ENCODE measurements around the gene ADRB2.

DNA sequence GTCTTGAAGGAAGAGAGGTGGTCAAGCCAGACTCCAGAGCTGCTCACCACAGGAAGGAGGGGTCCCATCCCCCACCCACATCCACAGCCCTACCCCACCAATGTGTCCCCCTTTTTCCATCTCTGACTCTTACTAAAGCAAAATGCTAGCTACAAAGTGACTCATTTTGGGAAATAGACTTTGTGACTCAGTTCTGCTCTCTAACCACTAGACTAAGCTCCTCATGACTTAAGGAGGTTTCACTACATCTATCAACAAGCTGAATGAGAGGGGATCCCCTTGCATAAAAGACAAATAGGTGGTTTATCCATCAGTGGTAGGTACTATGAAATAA lies 35.1 kb upstream of the ADRB2 start:
- TF ChIP-seq CREM (IDR thresholded peaks at IDR 0.05; ENCODE audit: low read depth) (peak; percentile 79), POLR2AphosphoS5 (IDR thresholded peaks at IDR 0.05; ENCODE audit: low read length) (no peak), POU2F2 (IDR thresholded peaks at IDR 0.05; ENCODE audit: borderline replicate concordance, low read depth, low read length) (peak; percentile 54; the same call in 2 of the 3 replicates), POLR2A (IDR thresholded peaks at IDR 0.05; ENCODE audit: low read depth, low read length) (no peak), GABPA (IDR thresholded peaks at IDR 0.05; ENCODE audit: low read depth) (peak; percentile 59; the same call in 1 of the 2 replicates)
- TF ChIP-seq, protein P1, sequence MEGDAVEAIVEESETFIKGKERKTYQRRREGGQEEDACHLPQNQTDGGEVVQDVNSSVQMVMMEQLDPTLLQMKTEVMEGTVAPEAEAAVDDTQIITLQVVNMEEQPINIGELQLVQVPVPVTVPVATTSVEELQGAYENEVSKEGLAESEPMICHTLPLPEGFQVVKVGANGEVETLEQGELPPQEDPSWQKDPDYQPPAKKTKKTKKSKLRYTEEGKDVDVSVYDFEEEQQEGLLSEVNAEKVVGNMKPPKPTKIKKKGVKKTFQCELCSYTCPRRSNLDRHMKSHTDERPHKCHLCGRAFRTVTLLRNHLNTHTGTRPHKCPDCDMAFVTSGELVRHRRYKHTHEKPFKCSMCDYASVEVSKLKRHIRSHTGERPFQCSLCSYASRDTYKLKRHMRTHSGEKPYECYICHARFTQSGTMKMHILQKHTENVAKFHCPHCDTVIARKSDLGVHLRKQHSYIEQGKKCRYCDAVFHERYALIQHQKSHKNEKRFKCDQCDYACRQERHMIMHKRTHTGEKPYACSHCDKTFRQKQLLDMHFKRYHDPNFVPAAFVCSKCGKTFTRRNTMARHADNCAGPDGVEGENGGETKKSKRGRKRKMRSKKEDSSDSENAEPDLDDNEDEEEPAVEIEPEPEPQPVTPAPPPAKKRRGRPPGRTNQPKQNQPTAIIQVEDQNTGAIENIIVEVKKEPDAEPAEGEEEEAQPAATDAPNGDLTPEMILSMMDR (IDR thresholded peaks at IDR 0.05 in 2 of 3, conservative IDR thresholded peaks at IDR 0.05 in 1 of 3; ENCODE audit: control insufficient read depth in 2 of 3, extremely low read depth in 1 of 3, insufficient read depth in 1 of 3, low read depth in 3 of 3, low read length in 3 of 3), result no peak
- TF ChIP-seq, protein P2, sequence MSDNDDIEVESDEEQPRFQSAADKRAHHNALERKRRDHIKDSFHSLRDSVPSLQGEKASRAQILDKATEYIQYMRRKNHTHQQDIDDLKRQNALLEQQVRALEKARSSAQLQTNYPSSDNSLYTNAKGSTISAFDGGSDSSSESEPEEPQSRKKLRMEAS (IDR thresholded peaks at IDR 0.05; ENCODE audit: low read depth, low read length), result no peak
- TF ChIP-seq, protein P3, sequence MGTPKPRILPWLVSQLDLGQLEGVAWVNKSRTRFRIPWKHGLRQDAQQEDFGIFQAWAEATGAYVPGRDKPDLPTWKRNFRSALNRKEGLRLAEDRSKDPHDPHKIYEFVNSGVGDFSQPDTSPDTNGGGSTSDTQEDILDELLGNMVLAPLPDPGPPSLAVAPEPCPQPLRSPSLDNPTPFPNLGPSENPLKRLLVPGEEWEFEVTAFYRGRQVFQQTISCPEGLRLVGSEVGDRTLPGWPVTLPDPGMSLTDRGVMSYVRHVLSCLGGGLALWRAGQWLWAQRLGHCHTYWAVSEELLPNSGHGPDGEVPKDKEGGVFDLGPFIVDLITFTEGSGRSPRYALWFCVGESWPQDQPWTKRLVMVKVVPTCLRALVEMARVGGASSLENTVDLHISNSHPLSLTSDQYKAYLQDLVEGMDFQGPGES (IDR thresholded peaks at IDR 0.05), result no peak

Measured in GM12878 (cell line).